GM19455 (cell line): ENCODE data around the gene SEC14L1.

Experiments
- ATAC-seq: cut with Tn5 transposase; IDR thresholded peaks from one replicate; pipeline ENCODE4 v1.9.1; 2021; ENCODE audit not compliant: unreplicated experiment

The SEC14L1 gene

DNA sequence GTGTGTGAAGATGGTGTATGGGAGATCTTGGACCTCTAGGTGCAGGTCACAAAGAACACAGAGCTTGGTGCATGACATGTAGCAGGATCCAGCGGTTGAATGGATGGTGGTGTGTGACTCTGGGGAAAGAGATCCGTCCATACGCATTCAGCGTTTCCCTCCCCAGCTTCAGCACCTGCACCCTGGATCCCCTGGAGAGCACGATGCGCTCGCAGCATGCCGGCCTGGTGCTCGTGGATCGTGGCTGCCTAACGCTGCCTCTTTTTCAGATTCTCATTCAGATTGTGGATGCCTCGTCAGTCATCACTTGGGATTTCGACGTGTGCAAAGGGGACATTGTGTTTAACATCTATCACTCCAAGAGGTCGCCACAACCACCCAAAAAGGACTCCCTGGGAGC, 70.9 kb downstream of the SEC14L1 start:
- ATAC-seq = no peak

DNA sequence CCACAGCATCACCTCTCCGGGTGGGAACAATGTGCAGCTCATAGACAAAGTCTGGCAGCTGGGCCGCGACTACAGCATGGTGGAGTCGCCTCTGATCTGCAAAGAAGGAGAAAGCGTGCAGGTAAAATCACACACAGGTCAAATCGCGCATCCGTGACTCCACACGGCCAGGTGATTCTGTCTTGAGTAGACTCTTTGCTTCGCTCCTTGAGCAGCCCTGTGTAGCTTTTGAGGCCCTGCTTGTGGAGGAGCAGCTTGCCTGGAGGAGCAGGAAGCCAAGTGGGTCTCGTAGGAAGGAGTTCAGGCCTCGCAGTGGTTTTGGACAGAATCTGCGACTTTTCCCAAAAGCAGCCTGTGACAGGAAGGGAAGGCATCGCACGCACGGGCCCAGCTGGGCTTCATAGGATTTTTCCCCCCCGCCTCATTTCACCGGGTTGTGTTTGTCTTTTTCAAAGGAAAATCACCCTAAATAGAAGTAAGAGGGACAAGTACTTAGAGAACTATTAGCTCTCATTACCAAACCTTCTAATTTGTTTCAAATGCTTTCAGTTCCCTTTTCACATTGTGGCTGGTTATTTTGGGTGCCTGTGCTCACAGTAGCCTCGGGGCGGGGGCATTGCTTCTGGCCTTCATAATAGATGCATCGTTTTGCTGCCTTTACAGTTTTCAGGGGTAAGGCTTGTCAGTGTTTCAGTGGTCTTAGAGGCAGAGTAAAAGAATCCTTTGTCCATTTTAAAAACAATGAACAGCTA, 71.5 kb downstream of the SEC14L1 start:
- ATAC-seq = peak; percentile 66

- ATAC-seq = peak; percentile 15
Observed at GRCh38 chr17:77212833-77213777, 72.3 kb downstream of the SEC14L1 start.

- no peak for ATAC-seq
Observed at GRCh38 chr17:77213778-77214132, 73.0 kb downstream of the SEC14L1 start.

DNA sequence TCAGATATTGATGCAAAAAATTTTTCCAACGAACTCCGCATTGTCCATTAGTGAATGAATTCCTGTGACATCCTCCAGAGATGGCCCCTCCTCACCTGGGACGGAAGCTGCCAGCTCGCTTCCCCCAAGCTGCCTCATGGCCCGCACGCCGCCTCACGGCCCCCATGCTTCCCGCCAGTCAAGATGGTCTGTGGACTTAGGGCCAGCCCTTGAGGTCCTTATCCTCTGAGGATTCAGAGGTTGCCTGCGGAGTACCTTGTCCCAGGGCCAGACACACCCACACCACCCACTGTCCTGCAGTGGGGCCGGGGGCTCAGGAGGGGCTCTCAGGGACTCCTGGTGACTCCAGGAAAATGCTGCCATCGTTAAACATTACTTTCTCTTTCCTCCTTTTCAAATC, 73.6 kb downstream of the SEC14L1 start:
- ATAC-seq = no peak

DNA sequence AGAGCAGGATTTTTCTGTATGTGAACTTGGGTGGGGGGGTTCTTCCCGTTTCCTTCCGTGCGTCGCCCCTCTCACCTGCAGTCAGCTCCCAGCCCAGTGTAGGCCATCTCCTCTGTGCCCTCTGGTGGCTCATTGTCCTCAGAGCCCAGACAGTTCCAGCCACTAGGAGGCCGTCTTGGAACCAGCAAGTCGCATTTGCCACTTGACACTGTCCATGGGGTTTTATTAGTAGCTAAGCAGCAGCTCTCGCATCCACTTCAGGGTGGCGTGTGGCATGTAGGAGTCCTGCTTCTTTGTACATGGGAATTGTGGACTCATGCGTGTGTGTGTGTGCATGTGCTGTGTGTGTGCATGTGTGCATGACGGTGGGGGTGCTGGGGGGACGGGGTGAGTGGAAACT, 74.0 kb downstream of the SEC14L1 start:
- ATAC-seq = no peak

GRCh38 chr17:77215281-77215680, 74.5 kb downstream of the SEC14L1 start:
- no peak for ATAC-seq

DNA sequence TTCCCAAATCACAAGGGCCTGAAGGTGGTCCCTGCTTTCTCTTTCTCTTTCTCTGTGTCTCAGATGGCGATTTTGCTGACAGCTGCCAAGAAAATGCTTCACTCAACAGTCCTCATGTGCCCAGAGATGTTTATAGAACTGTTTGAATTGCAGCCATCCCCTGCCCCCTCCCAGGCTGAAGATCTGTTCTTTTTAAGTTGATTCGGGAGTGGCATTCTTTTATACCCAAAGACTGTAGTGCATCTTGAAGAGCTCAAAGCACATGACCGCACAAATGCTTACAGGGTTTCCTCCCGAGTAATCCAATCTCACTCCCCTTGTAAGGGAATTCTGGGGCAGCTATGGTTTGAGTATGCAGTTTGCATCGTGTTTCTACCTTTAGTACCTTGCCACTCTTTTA, 75.7 kb downstream of the SEC14L1 start:
- no peak for ATAC-seq

GRCh38 chr17:77217123-77217522, 76.4 kb downstream of the SEC14L1 start:
- ATAC-seq = no peak

GRCh38 chr17:77217566-77217965, 76.8 kb downstream of the SEC14L1 start:
- no peak for ATAC-seq

GRCh38 chr17:77218902-77219301, 78.1 kb downstream of the SEC14L1 start:
- ATAC-seq = no peak

GRCh38 chr17:77222356-77222755, 81.6 kb downstream of the SEC14L1 start:
- ATAC-seq = no peak

GRCh38 chr17:77223642-77224420, 83.1 kb downstream of the SEC14L1 start:
- ATAC-seq = no peak

DNA sequence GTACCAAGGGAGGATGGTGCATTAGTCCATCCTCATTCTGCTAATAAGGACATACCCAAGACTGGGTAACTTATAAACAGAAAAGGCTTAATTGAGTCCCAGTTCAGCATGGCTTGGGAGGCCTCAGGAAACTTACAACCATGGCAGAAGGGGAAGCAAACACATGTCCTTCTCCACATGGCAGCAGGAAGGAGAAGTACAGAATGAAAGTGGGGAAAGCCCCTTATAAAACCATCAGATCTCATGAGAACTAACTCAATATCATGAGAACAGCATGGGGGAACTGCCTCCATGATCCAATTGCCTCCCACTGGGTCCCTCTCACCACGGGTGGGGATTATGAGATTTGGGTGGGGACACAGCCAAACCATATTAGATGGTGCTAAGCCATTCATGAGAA, 84.5 kb downstream of the SEC14L1 start:
- no peak for ATAC-seq

DNA sequence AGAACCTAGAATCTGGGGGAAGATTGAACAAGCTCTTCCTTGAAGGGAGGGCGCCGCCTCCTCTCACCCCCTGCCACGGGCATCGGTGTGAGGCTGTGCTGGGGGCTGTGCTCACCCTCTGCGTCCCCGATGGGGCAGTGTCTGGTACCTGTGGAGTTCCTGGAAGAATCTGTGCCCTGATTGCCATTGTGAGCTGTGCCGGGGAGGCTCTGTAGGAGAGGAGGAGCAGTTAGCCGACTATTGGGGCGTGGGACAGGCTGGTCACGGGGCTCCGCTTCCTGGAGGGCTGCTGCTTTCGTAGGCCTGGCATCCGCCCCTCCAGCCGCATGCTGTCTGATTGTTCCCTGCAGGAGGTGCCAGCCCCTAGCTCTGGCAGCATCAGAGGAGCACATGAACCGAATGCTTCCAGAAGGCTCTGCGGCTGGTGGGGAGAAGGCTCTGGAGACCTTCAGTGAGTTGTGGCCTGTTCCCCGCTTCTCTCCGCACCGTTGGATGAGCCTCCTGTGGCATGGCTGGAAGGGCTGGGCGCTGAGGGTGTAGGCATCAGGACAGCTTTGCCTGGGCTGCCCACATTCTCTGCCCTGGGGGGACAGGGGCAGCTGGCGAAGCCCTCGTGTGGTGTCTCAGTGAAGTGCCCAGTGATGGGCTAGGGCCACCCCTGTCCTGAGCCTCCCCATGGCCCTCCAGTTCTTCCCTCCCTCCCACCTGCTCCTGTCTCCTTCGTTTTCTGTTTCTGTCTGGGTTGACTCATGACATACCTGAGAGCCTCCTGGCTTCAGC, 86.9 kb downstream of the SEC14L1 start:
- no peak for ATAC-seq

GRCh38 chr17:77228241-77228752, 87.5 kb downstream of the SEC14L1 start:
- ATAC-seq = no peak

DNA sequence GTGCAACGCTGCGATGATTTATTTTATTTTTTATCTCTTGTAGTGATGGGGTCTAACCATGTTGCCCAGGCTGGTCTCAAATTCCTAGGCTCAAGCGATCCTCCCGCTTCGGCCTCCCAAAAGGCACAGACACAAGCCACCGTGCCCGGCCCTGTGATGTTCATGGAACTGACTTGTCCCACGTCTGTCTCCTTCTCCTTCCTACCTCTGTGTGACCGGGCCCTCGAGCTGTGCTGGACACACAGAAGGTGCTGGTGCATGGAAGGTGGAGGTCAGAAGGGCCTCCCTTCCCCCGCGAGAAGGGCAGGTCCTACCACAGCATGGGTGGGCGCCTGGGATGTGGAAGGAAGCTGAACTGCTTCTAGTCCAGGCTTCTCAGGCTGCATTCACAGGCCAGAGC, 88.0 kb downstream of the SEC14L1 start:
- no peak for ATAC-seq

DNA sequence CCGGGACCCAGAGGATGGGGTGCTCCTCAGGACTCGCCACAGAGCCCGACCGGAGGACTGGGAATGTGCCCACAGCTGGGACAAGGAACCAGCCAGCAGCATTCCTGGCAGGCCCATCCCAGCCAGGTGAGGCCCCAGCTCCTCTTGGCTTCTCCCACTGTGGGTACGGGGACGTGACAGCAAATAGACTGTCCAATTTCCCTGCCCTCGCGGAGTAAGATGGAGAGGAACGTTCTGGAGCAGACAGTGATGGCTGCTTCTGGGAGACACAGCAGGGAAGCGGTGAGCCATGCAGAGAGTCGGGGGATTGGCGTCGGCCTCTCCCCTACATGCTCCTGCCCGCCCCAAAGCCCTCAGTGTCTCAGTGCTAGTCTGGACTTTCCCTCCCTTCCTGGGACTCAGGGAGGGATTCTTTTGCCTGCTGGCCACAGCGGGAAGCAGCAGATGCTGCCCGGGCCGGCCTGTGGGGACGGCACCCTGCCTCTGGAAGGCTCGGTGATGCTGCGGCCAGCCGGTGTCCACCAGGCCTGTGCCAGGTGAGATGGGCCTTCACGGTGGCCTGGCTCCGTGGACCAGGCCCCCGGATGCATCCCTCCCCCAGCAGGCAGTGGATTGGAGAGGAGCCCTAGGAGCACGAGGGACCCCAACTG, 89.1 kb downstream of the SEC14L1 start:
- no peak for ATAC-seq

DNA sequence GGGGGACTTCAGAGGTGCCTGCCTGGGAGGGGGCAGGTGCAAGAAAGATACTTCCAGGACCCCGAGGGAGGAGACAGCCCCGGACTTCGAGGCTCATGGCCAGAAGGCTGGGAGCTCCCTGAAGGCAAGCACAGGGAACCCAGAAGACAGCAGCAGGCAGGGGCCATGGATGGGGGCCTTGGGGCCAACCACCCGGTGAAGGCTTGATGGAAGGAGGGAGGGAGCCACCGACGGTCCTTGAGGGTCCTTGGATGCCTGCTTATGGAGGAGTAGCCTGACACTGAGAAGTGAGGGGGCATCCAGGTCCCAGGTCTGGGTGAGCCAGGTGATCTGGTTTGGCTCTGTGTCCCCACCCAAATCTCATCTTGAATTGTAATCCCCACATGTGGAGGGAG, 89.7 kb downstream of the SEC14L1 start:
- ATAC-seq = no peak
